AG04449 (cell line): ENCODE data around the gene GABBR1.

Experiments
- CTCF ChIA-PET: fragments of 350-600 bp; formaldehyde crosslinking; extraction: SDS; loops from one replicate; lab custom pipeline; 2021; ENCODE audit warnings: antibody characterized with exemption; lab: Yijun Ruan, JAX
- POLR2A ChIA-PET: fragments of 400-600, 350-600 bp; formaldehyde crosslinking; extraction: SDS; loops from one replicate; lab custom pipeline; 2020; ENCODE audit warnings: antibody characterized with exemption, inconsistent platforms; lab: Yijun Ruan, JAX
- DNase-seq: peaks from one replicate; pipeline ENCODE4 v3.0.0-alpha.2; 2010; ENCODE audit warnings: low read depth, low spot score
- H3K4me3 ChIP-seq: 2 replicates; pipeline ENCODE4 v1.5.1; 2011; ENCODE audit warnings: low read depth, mild to moderate bottlenecking, control low read depth, low read length
- TF ChIP-seq, protein P1 (sequence below): IDR thresholded peaks from one replicate; pipeline ENCODE4 v1.5.1; 2011; ENCODE audit warnings: mild to moderate bottlenecking, moderate library complexity, low read length, control low read depth, inconsistent platforms; ENCODE audit not compliant: insufficient read depth; ENCODE audit errors: missing control alignments

The GABBR1 gene

DNA sequence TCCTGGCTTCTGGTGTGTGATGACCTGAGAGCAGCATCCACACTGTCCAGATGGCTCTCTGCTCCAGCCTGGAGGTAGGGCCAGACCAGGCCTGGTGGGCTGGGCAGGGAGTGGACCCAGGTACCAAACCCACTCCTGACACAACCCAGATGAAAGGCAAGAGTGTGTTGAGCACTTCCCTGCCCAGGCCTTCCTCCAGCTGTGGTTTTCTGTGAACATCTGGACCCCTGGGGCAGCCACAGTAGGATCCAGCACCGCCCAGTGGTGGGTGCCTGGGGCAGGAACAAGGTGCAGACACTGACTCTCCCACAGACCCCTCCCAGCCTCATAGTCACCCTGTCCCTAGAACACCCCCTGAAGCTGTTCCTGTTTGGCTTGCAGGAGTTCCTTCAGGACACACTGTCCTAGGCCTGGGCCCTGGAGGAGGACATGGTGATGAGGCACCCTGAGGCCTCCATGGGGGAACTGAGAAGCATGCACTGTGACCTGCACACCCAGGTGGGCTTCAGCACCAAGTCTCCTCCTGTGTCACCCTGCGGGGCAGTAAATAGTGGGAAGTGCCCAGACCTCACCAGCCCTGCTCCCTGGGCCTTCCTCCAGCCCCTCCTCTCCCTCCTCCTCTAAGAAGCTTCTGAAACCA, 102.2 kb downstream of the GABBR1 start:
- POLR2A ChIA-PET: no interaction called here
- DNase-seq: no peak
- no peak overlapping the region for H3K4me3 ChIP-seq
- TF ChIP-seq, protein P1, sequence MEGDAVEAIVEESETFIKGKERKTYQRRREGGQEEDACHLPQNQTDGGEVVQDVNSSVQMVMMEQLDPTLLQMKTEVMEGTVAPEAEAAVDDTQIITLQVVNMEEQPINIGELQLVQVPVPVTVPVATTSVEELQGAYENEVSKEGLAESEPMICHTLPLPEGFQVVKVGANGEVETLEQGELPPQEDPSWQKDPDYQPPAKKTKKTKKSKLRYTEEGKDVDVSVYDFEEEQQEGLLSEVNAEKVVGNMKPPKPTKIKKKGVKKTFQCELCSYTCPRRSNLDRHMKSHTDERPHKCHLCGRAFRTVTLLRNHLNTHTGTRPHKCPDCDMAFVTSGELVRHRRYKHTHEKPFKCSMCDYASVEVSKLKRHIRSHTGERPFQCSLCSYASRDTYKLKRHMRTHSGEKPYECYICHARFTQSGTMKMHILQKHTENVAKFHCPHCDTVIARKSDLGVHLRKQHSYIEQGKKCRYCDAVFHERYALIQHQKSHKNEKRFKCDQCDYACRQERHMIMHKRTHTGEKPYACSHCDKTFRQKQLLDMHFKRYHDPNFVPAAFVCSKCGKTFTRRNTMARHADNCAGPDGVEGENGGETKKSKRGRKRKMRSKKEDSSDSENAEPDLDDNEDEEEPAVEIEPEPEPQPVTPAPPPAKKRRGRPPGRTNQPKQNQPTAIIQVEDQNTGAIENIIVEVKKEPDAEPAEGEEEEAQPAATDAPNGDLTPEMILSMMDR: no peak
- CTCF ChIA-PET: no interaction called here

- POLR2A ChIA-PET: no interaction called here
- TF ChIP-seq, protein P1: no peak
- CTCF ChIA-PET: no interaction called here
- DNase-seq: no peak
- H3K4me3 ChIP-seq: no peak overlapping the region
Observed at GRCh38 chr6:29529956-29530355, 103.0 kb downstream of the GABBR1 start.

DNA sequence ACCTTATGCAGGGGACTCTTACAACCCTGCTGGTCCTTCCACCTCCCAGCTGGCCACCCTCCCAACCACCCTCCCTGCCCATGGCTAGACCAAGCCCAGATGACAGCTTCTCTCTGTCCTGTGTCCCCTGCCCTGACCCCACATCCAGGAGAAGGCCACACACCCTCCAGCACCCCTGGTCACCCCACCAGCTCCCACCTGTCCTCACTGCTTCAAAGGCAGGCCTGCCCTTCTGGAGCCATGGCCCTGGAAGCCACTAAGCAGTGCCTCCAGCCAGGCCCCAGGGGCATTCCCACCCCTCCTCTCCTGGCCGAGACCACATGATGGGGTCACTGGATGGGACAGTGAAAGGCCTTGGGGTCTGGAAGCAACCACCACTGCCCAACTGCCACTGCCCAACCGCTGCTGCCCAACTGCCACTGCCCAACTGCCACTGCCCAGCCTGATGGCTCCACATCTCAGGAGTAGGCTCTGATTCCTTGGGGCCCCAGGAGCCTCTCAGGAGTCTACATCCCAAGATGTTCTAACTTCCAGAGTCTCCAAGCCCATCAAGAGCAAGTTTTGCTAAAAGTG, 103.9 kb downstream of the GABBR1 start:
- DNase-seq: no peak
- H3K4me3 ChIP-seq: no peak overlapping the region
- POLR2A ChIA-PET: no interaction called here
- TF ChIP-seq, protein P1: no peak
- CTCF ChIA-PET: no interaction called here

- ChIA-PET POLR2A (no interaction called here), CTCF (no interaction called here)
- no peak for DNase-seq
- TF ChIP-seq, protein P1: no peak
- H3K4me3 ChIP-seq: no peak overlapping the region
Observed at GRCh38 chr6:29528300-29528931, 104.6 kb downstream of the GABBR1 start.

DNA sequence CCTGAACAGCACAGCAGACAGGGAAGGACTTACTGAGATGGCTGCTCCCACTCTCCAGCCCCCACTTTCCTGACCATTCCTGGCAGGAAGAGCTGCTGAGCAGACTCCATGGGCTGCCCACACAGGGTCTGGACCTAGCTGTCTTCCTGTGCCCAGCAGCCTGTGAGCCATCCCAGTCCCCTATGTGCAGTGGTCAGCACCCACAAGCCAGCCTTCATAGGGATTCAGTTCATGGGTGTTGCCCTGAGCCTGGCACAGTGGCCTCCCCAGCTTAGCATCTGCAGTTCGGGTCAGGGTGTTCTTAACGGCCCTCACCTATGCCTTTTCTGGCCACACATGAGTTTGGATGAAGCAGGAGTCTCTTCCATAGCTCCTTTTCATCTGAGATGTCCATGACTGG, 105.4 kb downstream of the GABBR1 start:
- no peak for DNase-seq
- CTCF ChIA-PET: no interaction called here
- TF ChIP-seq, protein P1: no peak

GRCh38 chr6:29527126-29527525, 105.9 kb downstream of the GABBR1 start:
- TF ChIP-seq, protein P1: no peak
- CTCF ChIA-PET: no interaction called here
- POLR2A ChIA-PET: no interaction called here
- DNase-seq: no peak
- no peak overlapping the region for H3K4me3 ChIP-seq

More for the DNA sequence above, 105.4 kb downstream of the GABBR1 start:
- POLR2A ChIA-PET: no interaction called here
- no peak overlapping the region for H3K4me3 ChIP-seq
